HG03571 (cell line): Measurements from ENCODE around the gene WFIKKN1.
A peak's percentile ranks its signal among the peaks of the same experiment; 100 is the strongest.

Experiments used
- ATAC-seq: cut with Tn5 transposase; IDR thresholded peaks from one replicate; pipeline ENCODE4 v1.9.1; 2021; ENCODE audit not compliant: unreplicated experiment

The WFIKKN1 gene

DNA sequence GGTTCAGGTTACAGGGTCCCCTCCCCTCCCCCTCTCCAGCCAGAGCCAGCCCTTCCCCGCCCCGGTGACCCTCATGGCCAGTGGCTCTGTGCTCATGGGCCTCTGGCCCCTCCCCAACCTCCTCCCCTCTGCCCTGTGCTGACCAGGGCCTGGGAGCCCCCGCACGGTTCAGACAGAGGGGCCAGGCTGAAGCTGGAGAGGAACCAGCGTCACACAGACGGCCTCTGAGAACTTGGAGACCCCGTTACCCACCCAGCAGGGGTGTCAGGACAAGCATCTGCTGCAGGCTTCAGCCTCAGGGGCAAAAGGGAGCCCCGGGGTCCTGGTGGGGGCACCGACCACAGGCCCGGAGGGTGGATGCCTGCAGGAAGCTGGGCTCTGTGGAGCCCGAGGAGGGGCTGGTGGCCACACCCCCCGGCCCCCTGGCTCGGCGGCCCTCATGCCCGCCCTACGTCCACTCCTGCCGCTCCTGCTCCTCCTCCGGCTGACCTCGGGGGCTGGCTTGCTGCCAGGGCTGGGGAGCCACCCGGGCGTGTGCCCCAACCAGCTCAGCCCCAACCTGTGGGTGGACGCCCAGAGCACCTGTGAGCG lies at the start of gene WFIKKN1:
Gene WFIKKN1 (plus strand): TSS at position 171 of the 591 bp plus-strand sequence. CDS start 269 bp downstream, at position 440.
- no peak for ATAC-seq

GRCh38 chr16:582218-582613 lies 48.6 kb upstream of the WFIKKN1 start:
- ATAC-seq = no peak

GRCh38 chr16:582614-583331 lies 48.0 kb upstream of the WFIKKN1 start:
- no peak for ATAC-seq

GRCh38 chr16:583470-583814 lies 47.3 kb upstream of the WFIKKN1 start:
- no peak for ATAC-seq

- ATAC-seq = no peak
These were observed 46.8 kb upstream of the WFIKKN1 start for GRCh38 chr16:583815-584591.

DNA sequence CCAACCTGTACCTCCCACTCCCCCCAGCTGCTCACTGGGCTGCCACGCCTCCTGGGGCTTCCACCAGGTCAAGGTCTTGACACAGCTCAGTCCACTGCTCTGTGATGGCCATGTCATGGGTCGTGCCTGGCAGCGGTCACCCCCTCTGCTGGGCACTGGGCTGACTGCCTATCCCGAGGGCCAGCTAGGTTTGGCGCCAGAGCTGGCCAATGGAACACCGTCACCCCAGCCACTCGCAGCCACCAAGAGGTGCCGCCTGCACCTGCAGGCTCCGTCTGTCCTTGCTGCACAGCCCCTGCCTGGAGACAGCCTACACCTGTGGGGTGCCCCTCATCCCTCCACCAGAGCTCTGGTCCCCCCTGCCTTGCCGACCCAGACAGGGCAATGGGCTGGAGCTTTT lies 45.4 kb upstream of the WFIKKN1 start:
- no peak for ATAC-seq

- ATAC-seq = no peak
These were observed 44.6 kb upstream of the WFIKKN1 start for GRCh38 chr16:586047-586644.

DNA sequence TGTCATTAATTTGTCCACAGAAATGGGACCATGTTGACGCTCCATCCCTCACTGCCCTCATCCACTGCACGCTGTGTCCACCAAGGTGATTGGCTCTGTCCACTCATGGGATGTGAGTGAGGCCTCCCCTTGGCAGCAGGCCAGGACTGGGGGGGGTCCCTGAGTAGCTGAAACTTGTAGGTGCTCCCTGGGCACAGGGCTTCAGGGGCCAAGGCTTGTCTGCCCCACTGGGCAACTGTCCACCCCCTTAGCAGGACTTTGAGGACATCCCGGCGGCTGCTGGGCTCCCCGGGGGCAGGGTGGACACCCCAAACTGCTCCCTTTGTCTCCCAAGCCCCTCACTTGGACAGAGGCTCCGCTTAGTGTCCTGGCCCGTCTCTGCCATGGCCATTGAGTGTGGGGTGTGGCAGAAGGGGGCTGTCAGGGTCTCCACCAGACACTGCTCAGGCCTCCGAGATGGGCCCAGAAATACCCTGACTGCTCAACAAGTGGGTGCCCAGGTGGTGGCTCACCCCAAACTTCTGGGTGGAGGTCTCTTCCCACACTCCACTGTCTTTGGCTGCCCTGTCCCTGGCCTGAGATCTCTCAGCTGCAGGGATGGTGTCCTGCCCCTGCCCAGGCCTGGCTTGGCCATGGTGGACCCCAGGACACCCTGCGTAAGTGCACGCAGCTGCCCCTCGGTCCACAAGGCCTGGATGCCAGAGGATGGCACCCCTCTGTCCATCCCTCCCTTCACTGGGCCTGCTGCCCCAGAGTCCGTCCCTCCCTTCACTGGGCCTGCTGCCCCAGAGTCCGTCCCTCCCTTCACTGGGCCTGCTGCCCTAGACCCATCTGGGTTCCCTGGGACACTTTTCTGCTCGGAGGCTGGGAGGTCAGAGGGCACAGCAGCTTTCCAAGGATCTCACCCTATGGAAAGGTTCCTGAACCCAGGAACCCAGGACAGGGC lies 43.9 kb upstream of the WFIKKN1 start:
- ATAC-seq = no peak

GRCh38 chr16:588639-588888 lies 42.2 kb upstream of the WFIKKN1 start:
- ATAC-seq = peak; percentile 8

DNA sequence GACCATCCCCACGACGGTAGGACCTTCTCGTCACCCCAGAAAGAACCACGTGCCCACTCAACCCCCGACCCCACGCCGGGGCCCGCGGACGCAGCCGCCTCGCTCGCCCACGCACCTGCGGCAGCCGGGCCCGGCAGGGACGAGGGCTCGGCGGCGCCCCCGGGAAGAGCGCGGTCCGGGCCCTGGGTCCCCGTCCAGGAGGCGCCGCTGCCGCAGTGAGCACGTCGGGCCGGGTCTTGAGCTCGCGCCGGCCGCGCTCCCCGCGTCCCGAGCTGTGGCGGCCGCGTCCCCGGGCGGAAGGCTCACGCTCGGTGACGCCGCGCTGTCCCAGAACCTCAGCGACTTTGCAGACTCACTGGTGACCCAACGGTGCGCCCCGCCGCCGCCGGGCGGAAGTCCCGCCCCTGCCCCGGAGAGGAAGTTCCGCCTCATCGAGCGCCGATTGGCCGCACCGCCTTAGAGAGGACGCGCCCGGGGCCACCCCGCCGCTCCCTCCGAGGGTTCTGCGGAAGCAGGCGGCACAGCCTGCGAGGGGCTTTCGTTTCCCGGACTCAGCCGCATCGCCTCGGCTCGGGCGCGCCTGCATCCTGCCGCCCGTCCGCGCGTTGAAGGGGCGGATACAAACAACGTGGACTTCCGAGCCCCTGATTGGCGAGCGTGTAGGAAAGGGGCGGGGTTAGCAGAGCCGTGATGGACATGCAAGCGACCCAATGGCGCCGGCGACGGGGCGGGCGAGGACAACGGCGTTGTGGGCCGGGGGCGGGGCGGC lies 41.7 kb upstream of the WFIKKN1 start:
- ATAC-seq = peak; percentile 59

- ATAC-seq = peak; percentile 66
These were observed 41.1 kb upstream of the WFIKKN1 start, which contains the start of gene RAB40C for GRCh38 chr16:589658-590187. TSS of gene RAB40C (plus strand) at chr16:590066. CDS start at chr16:590292, 226 bp downstream.

GRCh38 chr16:590188-590814 lies 40.5 kb upstream of the WFIKKN1 start:
- no peak for ATAC-seq

GRCh38 chr16:590815-591200 lies 40.0 kb upstream of the WFIKKN1 start:
- no peak for ATAC-seq

- no peak for ATAC-seq
These were observed 39.6 kb upstream of the WFIKKN1 start for GRCh38 chr16:591231-591630.

GRCh38 chr16:591892-592517 lies 38.8 kb upstream of the WFIKKN1 start:
- no peak for ATAC-seq

DNA sequence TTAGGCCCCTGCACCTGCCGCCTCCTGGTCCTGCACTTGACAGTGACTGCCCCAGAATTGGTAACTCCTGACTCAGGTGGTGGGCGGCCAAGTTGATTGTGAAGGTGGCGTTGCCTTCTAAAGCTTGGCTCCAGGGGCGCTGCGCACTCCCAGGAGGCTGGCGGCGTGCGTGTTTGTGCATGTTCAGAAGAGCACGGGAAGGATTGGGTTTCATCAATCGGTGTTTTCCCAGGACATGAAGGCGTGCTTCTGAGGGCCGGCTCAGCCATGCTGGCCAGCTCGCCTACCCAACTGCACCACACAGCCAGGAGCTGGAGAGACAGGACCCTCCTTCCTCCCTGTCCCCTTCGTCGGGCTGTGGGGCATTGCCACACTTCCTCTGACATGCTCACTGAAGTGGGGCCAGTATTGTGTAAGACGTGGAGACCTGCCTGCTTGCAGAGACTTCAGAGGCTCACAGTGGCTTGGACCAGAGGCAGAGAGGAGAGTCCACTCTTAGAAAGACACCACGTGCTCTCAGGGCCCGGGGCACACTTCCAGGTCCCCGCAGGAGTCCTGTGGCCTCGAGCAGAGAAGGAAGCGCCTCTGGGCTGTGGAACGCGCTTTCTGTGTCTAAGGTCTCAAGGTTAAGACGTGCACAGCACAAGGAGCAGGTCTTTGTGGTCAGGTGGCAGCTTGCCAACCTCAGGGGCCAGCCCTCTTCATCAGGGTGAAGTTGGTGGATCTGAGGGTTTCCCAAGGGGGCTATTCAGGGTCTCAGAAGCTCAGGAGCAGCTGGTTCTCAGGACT lies 38.1 kb upstream of the WFIKKN1 start:
- no peak for ATAC-seq

GRCh38 chr16:593406-593805 lies 37.4 kb upstream of the WFIKKN1 start:
- ATAC-seq = no peak

- no peak for ATAC-seq
These were observed 37.0 kb upstream of the WFIKKN1 start for GRCh38 chr16:593807-594206.
